HCT116 (cell line): ENCODE data around the gene GRK2.

Experiments
- ATF3 ChIP-seq: IDR thresholded peaks from 2 replicates; pipeline ENCODE4 v1.6.1; 2012
- CTCF ChIP-seq, 3 experiments: fragments of 200-600 bp in 1 of 3; sonication (generic) in 1 of 3; IDR thresholded peaks in 2 of 3; conservative IDR thresholded peaks in 1 of 3; 2 replicates each; pipeline ENCODE4 v1.5.1; 2012 to 2017; ENCODE audit warnings: low read depth in 2 of 3, low read length in 2 of 3, antibody characterized with exemption in 1 of 3, borderline replicate concordance in 1 of 3, control low read depth in 1 of 3, mild to moderate bottlenecking in 1 of 3, mixed read lengths in 1 of 3, mixed run types in 1 of 3, moderate library complexity in 1 of 3; ENCODE audit not compliant: insufficient read depth in 1 of 3
- EZH2 ChIP-seq: fragments of 200-600 bp; sonication (generic); IDR thresholded peaks from 2 replicates; pipeline ENCODE4 v1.6.1; 2017; ENCODE audit warnings: antibody characterized with exemption, mixed run types
- EZH2phosphoT487 ChIP-seq: fragments of 200-600 bp; IDR thresholded peaks from 2 replicates; pipeline ENCODE4 v1.6.1; 2018; ENCODE audit warnings: antibody characterized with exemption, borderline replicate concordance
- POLR2A ChIP-seq: IDR thresholded peaks from 2 replicates; pipeline ENCODE4 v1.7.0; 2011; ENCODE audit warnings: borderline replicate concordance; ENCODE audit not compliant: insufficient read depth, insufficient read length; ENCODE audit errors: extremely low read depth
- POLR2AphosphoS5 ChIP-seq: IDR thresholded peaks from 2 replicates; pipeline ENCODE4 v1.6.1; 2011; ENCODE audit warnings: mild to moderate bottlenecking, low read depth, low read length, moderate library complexity
- REST ChIP-seq: IDR thresholded peaks from 2 replicates; pipeline ENCODE4 v1.6.1; 2012; ENCODE audit warnings: low read depth
- SP1 ChIP-seq: IDR thresholded peaks from 2 replicates; pipeline ENCODE4 v1.6.1; 2012; ENCODE audit warnings: low read depth
- ZFX ChIP-seq: fragments of 450-650 bp; IDR thresholded peaks from 2 replicates; pipeline ENCODE4 v1.6.1; 2017

- TF ChIP-seq POLR2A: no peak
- TF ChIP-seq REST: no peak
- no peak for TF ChIP-seq ZFX
- no peak for TF ChIP-seq CTCF (IDR thresholded peaks at IDR 0.05 in 2 of 3, conservative IDR thresholded peaks at IDR 0.05 in 1 of 3; ENCODE audit: borderline replicate concordance in 1 of 3, insufficient read depth in 1 of 3, low read depth in 2 of 3, low read length in 2 of 3)
- no peak for TF ChIP-seq POLR2AphosphoS5
- TF ChIP-seq EZH2phosphoT487: no peak
- no peak for TF ChIP-seq SP1
- no peak for TF ChIP-seq EZH2
- no peak for TF ChIP-seq ATF3
These were observed 5.9 kb upstream of the GRK2 start for GRCh38 chr11:67260406-67260805.
